ENCODE measurements around the gene CT45A6.
"Not testable (repeated sequence)": the region's sequence is repeated elsewhere in the genome, so short reads cannot be mapped to it uniquely, and the experiment has no call there.

CT45A6 gene

DNA sequence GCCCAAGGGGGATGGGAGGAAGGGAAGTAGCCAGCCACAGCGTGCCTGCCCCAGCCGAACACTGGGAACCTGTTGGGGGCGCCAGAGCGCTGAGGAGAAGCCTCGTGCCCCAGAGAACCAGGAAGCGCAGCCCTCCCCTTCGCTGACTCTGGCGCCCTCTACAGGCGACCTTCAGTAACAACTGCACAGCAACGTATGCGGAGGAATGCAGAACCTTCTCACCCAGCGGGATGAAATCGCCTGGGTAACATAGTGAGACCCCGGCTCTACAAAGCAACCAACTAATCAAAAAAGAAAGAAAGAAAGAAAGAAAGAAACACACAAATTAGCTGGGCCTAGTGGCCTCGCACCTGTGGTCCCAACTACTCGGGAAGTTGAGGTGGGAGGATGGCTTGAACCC, at the start of gene CT45A6:
Gene CT45A6, minus strand, starts transcription at position 101 of the 400 bp plus-strand sequence. CDS start 3,794 bp downstream, outside the sequence.
- not testable (repeated sequence) for DNase-seq (ENCODE audit: low read depth)

DNA sequence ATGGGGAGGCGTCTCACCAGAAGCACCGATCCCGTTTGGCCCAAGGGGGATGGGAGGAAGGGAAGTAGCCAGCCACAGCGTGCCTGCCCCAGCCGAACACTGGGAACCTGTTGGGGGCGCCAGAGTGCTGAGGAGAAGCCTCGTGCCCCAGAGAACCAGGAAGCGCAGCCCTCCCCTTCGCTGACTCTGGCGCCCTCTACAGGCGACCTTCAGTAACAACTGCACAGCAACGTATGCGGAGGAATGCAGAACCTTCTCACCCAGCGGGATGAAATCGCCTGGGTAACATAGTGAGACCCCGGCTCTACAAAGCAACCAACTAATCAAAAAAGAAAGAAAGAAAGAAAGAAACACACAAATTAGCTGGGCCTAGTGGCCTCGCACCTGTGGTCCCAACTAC, 34.6 kb upstream of the CT45A6 start, which contains the start of gene CT45A7:
Gene CT45A7, minus strand, starts transcription at position 101 of the 400 bp plus-strand sequence. CDS start 3,747 bp downstream, outside the sequence.
- DNase-seq (ENCODE audit: low read depth): not testable (repeated sequence)

GRCh38 chrX:135819912-135820311, 17.3 kb upstream of the CT45A6 start, which contains the start of gene CT45A2:
CT45A2 (minus strand) TSS chrX:135820012; CDS start chrX:135816265, 3,747 bp downstream.
- DNase-seq (ENCODE audit: low read depth): not testable (repeated sequence)

GRCh38 chrX:135785403-135785802, 17.2 kb downstream of the CT45A6 start, which contains the start of gene CT45A5:
CT45A5 (minus strand) TSS chrX:135785503; CDS start chrX:135781729, 3,774 bp downstream.
- not testable (repeated sequence) for DNase-seq (ENCODE audit: low read depth)

GRCh38 chrX:135768091-135768490, 34.5 kb downstream of the CT45A6 start, which contains the start of gene CT45A3:
CT45A3 (minus strand) TSS chrX:135768191; CDS start chrX:135764444, 3,747 bp downstream.
- DNase-seq (ENCODE audit: low read depth): not testable (repeated sequence)

DNA sequence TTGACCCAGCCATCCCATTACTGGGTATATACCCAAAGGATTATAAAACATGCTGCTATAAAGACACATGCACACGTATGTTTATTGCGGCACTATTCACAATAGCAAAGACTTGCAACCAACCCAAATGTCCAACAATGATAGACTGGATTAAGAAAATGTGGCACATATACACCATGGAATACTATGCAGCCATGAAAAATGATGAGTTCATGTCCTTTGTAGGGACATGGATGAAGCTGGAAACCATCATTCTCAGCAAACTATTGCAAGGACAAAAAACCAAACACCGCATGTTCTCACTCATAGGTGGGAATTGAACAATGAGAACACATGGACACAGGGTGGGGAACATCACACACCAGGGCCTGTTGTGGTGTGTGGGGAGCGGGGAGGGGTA, 57.8 kb downstream of the CT45A6 start:
- not testable (repeated sequence) for DNase-seq (ENCODE audit: low read depth)

Measured in amniotic epithelial cell (primary cell).